Measurements from ENCODE around the gene KMT2C.

The KMT2C gene

DNA sequence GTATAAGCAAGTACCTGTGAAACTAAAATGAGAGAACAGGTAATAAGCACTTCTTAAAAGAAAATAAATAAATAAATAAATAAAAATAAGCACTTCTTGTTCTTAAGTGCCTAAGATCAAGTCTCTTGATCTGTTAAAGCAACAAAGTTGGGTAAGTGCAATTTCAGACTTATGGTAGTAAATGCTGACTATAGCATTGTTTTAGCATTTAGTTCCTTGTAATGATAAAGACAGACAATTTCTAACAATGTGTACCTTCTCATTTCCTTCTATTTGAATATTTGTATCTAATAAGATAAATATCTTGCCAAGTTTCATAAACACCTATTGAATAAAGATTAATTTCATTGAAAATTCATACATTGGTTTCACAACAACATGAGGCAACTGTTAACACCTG lies 323.0 kb downstream of the KMT2C start:
- Histone ChIP-seq H4K20me1 (ENCODE audit: insufficient read depth, low read length) (no peaks in the 10 kb centered on the region), H3K9ac (ENCODE audit: low read depth, low read length) (no peak overlapping the region), H3K27me3 (ENCODE audit: insufficient read depth, low read length, poor library complexity) (no peaks in the 10 kb centered on the region), H3K27ac (ENCODE audit: low read length) (no peak overlapping the region), H3K4me3 (ENCODE audit: low read depth in 1 of 2, low read length in 2 of 2) (no peak overlapping the region), H3K4me1 (ENCODE audit: insufficient read depth, low read length) (no peaks in the 10 kb centered on the region), H3K36me3 (ENCODE audit: insufficient read depth, low read length) (peaks cover 7% of the 10 kb centered on the region), H3K79me2 (ENCODE audit: insufficient read depth, low read length) (no peaks in the 10 kb centered on the region), H2AFZ (ENCODE audit: low read depth, low read length) (no peak overlapping the region), H3K9me3 (ENCODE audit: insufficient read depth, low read length, severe bottlenecking) (no peaks in the 10 kb centered on the region), H3K4me2 (ENCODE audit: insufficient read depth, low read length) (no peak overlapping the region)
- TF ChIP-seq CTCF (IDR thresholded peaks at IDR 0.05; ENCODE audit: borderline replicate concordance, extremely low read depth, low read length, poor library complexity, severe bottlenecking) (no peak), EZH2 (IDR thresholded peaks at IDR 0.05; ENCODE audit: borderline replicate concordance, low read depth, low read length, severe bottlenecking) (no peak)
- ATAC-seq (ENCODE audit: insufficient read depth, low read depth) (no peak), DNase-seq (no peak)

DNA sequence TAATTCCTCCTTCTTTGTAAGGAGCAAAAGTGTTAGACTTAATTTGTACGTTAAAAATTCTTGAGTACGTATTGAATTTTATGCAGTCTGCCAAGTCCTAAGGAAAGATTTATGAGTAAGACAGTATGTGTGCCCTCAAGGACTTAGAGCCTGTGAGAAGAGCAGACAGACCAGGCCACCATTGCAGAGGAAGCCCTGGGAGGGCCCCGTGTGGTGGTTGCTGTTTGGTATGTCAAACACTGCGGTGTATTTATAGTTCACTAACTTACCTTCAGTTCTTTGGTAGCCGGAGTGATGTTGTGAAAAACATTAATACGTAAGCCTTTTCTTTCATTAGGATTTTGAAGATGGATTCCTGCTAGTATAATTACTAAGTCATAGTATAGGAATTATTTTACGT lies 327.4 kb downstream of the KMT2C start:
- H3K9me3 ChIP-seq (ENCODE audit: insufficient read depth, low read length, severe bottlenecking) = no peaks in the 10 kb centered on the region
- H3K4me2 ChIP-seq (ENCODE audit: insufficient read depth, low read length) = no peak overlapping the region
- H3K27me3 ChIP-seq (ENCODE audit: insufficient read depth, low read length, poor library complexity) = no peaks in the 10 kb centered on the region
- no peaks in the 10 kb centered on the region for H3K4me1 ChIP-seq (ENCODE audit: insufficient read depth, low read length)
- H3K79me2 ChIP-seq (ENCODE audit: insufficient read depth, low read length) = no peaks in the 10 kb centered on the region
- H3K9ac ChIP-seq (ENCODE audit: low read depth, low read length) = no peak overlapping the region
- DNase-seq = no peak
- no peaks in the 10 kb centered on the region for H4K20me1 ChIP-seq (ENCODE audit: insufficient read depth, low read length)
- TF ChIP-seq EZH2 (IDR thresholded peaks at IDR 0.05; ENCODE audit: borderline replicate concordance, low read depth, low read length, severe bottlenecking) (no peak), CTCF (IDR thresholded peaks at IDR 0.05; ENCODE audit: borderline replicate concordance, extremely low read depth, low read length, poor library complexity, severe bottlenecking) (no peak)
- no peak for ATAC-seq (ENCODE audit: insufficient read depth, low read depth)
- no peaks in the 10 kb centered on the region for H3K36me3 ChIP-seq (ENCODE audit: insufficient read depth, low read length)
- H2AFZ ChIP-seq (ENCODE audit: low read depth, low read length) = no peak overlapping the region
- no peak overlapping the region for H3K27ac ChIP-seq (ENCODE audit: low read length)
- no peak overlapping the region for H3K4me3 ChIP-seq (ENCODE audit: low read depth in 1 of 2, low read length in 2 of 2)

GRCh38 chr7:152107945-152108344 lies 327.9 kb downstream of the KMT2C start:
- no peak overlapping the region for H2AFZ ChIP-seq (ENCODE audit: low read depth, low read length)
- H4K20me1 ChIP-seq (ENCODE audit: insufficient read depth, low read length) = no peaks in the 10 kb centered on the region
- no peaks in the 10 kb centered on the region for H3K9me3 ChIP-seq (ENCODE audit: insufficient read depth, low read length, severe bottlenecking)
- no peaks in the 10 kb centered on the region for H3K27me3 ChIP-seq (ENCODE audit: insufficient read depth, low read length, poor library complexity)
- no peaks in the 10 kb centered on the region for H3K4me1 ChIP-seq (ENCODE audit: insufficient read depth, low read length)
- H3K4me3 ChIP-seq (ENCODE audit: low read depth in 1 of 2, low read length in 2 of 2) = no peak overlapping the region
- DNase-seq (no peak), ATAC-seq (ENCODE audit: insufficient read depth, low read depth) (no peak)
- no peak for TF ChIP-seq CTCF (IDR thresholded peaks at IDR 0.05; ENCODE audit: borderline replicate concordance, extremely low read depth, low read length, poor library complexity, severe bottlenecking)
- TF ChIP-seq EZH2 (IDR thresholded peaks at IDR 0.05; ENCODE audit: borderline replicate concordance, low read depth, low read length, severe bottlenecking) = no peak
- H3K36me3 ChIP-seq (ENCODE audit: insufficient read depth, low read length) = no peaks in the 10 kb centered on the region
- H3K9ac ChIP-seq (ENCODE audit: low read depth, low read length) = no peak overlapping the region
- no peak overlapping the region for H3K27ac ChIP-seq (ENCODE audit: low read length)
- no peak overlapping the region for H3K4me2 ChIP-seq (ENCODE audit: insufficient read depth, low read length)
- no peaks in the 10 kb centered on the region for H3K79me2 ChIP-seq (ENCODE audit: insufficient read depth, low read length)

DNA sequence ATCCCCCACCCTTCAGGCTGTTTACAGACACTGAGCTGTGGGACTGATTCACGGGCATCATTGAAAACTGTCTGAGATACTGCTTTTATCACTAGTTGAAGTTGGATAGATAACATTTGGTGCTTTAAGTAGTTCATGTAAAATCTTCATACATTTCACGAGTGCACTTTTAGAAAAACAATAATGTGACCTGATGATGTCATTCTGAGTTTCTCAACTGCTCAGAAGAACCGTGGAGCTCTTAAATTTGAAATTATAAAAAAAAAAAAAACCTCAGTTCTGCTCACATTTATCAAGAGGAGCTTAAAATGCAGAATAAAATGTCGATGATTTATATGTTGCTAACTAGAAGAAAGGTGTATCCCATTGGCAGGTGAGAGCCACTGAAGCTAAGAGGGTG lies 328.8 kb downstream of the KMT2C start:
- no peak overlapping the region for H3K9ac ChIP-seq (ENCODE audit: low read depth, low read length)
- DNase-seq (no peak), ATAC-seq (ENCODE audit: insufficient read depth, low read depth) (no peak)
- H3K36me3 ChIP-seq (ENCODE audit: insufficient read depth, low read length) = no peaks in the 10 kb centered on the region
- H3K27me3 ChIP-seq (ENCODE audit: insufficient read depth, low read length, poor library complexity) = no peaks in the 10 kb centered on the region
- no peak overlapping the region for H3K27ac ChIP-seq (ENCODE audit: low read length)
- H4K20me1 ChIP-seq (ENCODE audit: insufficient read depth, low read length) = no peaks in the 10 kb centered on the region
- H3K4me3 ChIP-seq (ENCODE audit: low read depth in 1 of 2, low read length in 2 of 2) = no peak overlapping the region
- H2AFZ ChIP-seq (ENCODE audit: low read depth, low read length) = no peak overlapping the region
- H3K9me3 ChIP-seq (ENCODE audit: insufficient read depth, low read length, severe bottlenecking) = no peaks in the 10 kb centered on the region
- TF ChIP-seq CTCF (IDR thresholded peaks at IDR 0.05; ENCODE audit: borderline replicate concordance, extremely low read depth, low read length, poor library complexity, severe bottlenecking) (no peak), EZH2 (IDR thresholded peaks at IDR 0.05; ENCODE audit: borderline replicate concordance, low read depth, low read length, severe bottlenecking) (no peak)
- H3K79me2 ChIP-seq (ENCODE audit: insufficient read depth, low read length) = no peaks in the 10 kb centered on the region
- H3K4me2 ChIP-seq (ENCODE audit: insufficient read depth, low read length) = no peak overlapping the region
- no peaks in the 10 kb centered on the region for H3K4me1 ChIP-seq (ENCODE audit: insufficient read depth, low read length)

Measured in DND-41 (cell line).